HG02870 (cell line): Measurements from ENCODE around the gene RASGRP3.

ENCODE experiments used
- ATAC-seq: cut with Tn5 transposase; IDR thresholded peaks from one replicate; pipeline ENCODE4 v1.9.1; 2021; ENCODE audit warnings: mild to moderate bottlenecking, moderate library complexity; ENCODE audit not compliant: unreplicated experiment

RASGRP3 gene

GRCh38 chr2:33570681-33571080 lies 94.2 kb downstream of the RASGRP3 start:
- no peak for ATAC-seq

- no peak for ATAC-seq
Observed at GRCh38 chr2:33573657-33574056, 97.2 kb downstream of the RASGRP3 start.

GRCh38 chr2:33577084-33577483 lies 100.6 kb downstream of the RASGRP3 start:
- no peak for ATAC-seq

- no peak for ATAC-seq
Observed at GRCh38 chr2:33577668-33578067, 101.2 kb downstream of the RASGRP3 start.

DNA sequence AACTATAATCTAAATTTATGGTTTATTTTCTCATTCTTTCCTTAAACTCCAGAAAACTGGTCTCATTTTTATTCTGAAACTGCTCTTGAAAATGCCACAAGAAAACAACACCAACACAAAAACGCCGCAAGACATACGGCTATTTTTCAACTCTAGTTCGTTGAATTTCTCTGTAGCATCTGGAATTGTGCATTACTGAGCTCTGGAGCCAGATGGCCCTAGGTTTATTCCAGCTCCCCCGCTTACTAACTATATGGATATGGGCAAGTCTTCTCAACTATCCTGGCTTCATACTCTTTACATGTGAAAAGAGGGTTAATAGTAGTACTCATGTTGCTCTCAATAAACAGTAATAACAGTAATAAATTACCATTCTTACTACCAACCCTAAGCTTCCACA lies 102.8 kb downstream of the RASGRP3 start:
- no peak for ATAC-seq

DNA sequence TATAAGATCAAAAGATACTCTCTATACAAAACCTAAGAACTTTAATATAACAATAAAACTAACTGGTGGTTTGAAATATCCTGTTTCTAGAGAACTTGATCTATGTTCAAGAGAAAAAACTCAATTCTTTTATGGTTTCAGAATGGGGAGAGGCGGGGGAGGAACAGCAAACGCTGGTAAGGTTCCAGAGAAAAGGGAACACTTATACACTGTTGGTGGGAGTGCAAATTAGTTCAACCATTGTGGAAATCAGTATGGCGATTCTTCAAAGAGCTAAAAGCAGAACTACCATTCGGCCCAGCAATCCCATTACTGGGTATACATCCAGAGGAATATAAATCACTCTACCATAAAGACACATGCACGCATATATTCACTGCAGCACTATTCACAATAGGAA lies 105.4 kb downstream of the RASGRP3 start:
- no peak for ATAC-seq

GRCh38 chr2:33583194-33583938 lies 106.9 kb downstream of the RASGRP3 start:
- peak; percentile 64 for ATAC-seq

DNA sequence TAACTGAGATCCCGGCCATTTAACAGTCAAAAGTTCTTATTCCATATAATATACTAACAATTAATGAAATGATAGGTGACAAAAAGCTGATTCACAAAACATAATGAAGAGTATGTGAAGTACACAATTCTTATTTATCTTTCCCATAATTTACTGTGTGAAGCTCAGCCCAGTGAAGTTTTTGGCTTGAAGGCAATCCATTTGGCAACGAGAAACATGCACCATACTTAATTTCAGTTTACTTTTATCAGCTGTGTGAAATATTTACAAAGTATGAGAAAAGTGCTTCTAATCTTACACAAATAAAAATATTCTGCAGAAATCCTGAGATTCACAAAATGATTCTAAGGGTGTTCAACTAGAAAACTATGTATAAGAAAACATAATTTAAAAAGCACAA lies 110.3 kb downstream of the RASGRP3 start:
- ATAC-seq, result no peak

DNA sequence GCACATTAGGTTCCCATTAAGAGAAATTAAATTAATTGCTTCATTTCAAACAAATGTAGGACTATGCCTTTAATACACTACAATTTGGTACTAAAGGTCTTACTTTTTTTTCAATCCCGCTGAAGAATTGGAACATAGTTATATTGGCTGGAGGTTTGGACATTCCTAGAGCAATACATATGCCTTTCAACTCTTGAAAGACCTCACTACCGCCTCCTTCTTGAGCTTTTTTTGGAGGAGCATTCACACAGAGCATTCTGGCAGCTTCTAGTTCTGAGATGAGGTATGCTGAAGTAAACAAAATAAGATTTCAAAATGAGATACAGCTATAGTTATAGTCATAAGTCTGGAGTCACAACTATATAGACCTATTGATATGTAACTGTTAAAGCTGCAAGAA lies 111.8 kb downstream of the RASGRP3 start:
- ATAC-seq, result no peak

GRCh38 chr2:33589444-33589843 lies 113.0 kb downstream of the RASGRP3 start:
- ATAC-seq, result no peak

- ATAC-seq, result no peak
Observed at GRCh38 chr2:33595385-33595784, 118.9 kb downstream of the RASGRP3 start.

GRCh38 chr2:33597026-33597425 lies 120.6 kb downstream of the RASGRP3 start:
- ATAC-seq, result no peak

- ATAC-seq, result peak; percentile 52
Observed at GRCh38 chr2:33598561-33599174, 122.2 kb downstream of the RASGRP3 start.

DNA sequence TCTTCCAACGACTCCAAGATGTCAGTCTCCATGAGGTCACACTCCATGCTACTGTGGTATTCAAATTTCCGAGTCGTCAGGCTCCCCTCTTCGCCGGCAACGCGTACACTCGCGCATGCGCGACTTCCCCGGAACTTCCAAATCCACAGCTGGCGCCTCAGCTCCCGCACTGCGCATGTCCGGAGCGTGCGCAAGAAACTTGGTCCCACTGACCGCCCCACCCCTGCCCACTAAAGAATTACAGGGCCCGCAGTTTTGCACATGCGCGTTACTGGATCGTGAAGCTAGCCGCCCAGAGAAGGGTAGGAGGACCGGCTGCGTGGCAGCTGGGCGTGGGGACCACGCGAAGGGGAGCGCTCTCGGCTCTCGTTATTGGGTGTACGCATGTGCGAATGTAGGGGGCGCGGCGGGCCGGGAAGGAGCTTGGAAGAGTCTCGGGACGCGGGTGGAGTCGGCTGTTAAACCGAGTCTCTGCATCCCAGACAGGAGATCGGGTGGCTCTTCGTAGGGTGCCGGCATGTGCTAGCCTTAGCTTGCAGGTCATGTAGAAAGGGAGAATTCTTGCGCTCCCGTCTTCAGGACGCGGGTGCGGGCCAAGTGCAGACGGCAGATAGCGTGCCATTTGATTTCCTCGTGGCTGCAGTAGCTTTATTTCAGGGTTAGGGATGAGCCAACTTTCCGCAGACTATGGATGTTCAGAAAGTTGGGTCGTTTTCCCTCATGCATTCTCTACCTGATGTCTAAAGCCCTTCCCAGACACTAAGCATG lies 122.9 kb downstream of the RASGRP3 start, which contains the start of gene FAM98A:
Gene FAM98A (minus strand): TSS at position 125 of the 768 bp plus-strand sequence. CDS start 78 bp downstream, at position 47.
- peak; percentile 89 for ATAC-seq

DNA sequence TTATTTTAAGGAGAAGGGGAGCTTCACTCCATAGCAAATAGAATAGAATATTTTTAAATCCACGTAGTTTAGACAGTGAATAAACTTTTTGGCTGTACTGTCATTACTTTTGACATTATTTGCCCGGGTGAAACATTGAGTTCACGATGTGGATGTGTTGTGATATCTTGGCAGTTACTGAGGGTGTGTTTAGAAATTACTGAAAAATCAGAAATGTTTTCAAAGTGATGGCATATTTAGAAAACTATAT lies 123.4 kb downstream of the RASGRP3 start:
- no peak for ATAC-seq

- no peak for ATAC-seq
Observed at GRCh38 chr2:33602201-33602830, 125.9 kb downstream of the RASGRP3 start.

DNA sequence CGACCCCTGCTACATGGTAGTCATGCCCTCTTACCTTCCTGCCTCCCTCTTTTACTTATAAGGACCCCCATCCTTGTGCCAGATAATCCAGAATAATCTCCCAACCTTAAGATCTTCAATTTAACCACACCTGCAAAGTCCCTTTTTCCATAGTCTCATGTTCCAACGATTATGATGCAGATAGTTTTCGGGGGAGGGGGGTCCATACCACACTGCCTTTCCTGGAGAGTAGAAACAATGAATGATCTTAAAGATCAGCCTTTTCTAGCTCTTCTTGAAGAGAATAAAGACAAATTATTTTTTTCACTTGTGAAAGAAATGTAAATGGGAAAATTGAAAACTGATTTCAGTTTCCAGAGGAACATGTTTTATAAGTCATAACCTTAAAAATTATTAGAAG lies 127.0 kb downstream of the RASGRP3 start:
- ATAC-seq, result no peak

DNA sequence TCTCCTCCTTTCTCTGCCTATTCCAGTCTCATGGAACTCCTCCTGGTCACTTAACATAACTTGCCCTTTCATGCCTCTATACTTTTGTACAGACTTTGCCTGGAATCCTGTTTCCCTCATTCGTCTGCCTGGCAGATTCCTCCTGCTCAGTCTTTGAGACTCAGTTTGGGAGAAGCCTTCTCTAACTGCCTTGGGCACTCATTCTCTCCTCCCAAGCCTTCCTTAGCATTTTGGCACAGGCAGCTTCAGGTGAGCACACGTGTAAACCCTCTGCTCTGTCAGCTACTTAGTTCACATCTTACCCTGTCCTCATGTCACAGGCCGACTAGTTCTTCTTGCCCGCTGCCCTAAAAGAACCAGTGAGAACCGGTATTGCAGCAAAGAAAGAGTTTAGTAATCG lies 128.6 kb downstream of the RASGRP3 start:
- no peak for ATAC-seq

- no peak for ATAC-seq
Observed at GRCh38 chr2:33606100-33606499, 129.7 kb downstream of the RASGRP3 start.

GRCh38 chr2:33606622-33607021 lies 130.2 kb downstream of the RASGRP3 start:
- no peak for ATAC-seq

GRCh38 chr2:33607251-33607721 lies 130.8 kb downstream of the RASGRP3 start:
- ATAC-seq, result no peak
